ENCODE measurements around the gene TREH. TPM values are rescaled to one million over a fixed set of nuclear protein-coding genes. Genes with fewer than 3 reads are reported as not detected.
"Not testable (repeated sequence)": the region's sequence is repeated elsewhere in the genome, so short reads cannot be mapped to it uniquely, and the experiment has no call there.

The TREH gene
- total RNA-seq, 1 donor: not detected

DNA sequence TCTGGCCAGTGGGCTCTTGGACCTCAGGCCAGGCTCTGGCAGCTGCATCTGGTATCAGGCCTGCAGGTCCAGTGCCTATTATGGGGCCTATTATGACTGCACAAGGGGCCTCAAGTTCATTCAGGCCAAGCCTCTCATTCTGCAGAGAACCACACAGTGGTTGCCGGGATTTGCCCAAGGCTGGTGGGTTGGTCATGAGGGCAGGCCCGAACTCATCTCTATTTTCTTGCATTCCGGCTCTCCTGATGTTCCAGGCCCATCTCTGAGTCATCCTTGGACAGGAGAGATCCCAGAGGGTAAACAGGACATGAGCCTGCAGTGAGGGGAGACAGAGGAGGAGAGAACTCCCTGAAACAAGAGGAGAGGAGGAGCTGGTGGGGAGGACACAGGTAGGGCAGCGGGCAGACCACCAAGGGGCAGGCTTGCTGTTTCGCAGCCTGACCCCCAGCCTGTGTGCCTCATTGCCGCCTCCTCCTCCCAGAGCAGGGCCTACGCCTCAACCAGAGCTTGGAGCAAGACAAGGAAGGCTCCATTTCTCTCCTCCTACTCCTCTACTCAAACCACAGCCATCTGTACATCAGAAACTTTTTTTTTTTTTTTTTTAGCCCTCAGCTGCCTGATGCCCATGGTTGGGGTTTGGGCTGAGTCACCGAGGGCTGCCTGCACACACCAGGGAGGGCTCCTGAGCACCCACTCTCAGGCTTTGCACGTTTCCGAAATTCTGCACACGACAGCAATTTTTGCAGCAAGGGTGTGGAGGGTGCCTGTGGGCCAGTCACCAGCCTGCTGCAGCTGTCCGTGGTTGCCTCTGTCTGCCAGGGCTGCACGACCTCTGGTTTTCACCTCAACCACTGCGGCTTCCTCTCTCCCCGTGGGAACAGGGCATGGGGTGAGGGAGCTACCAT, 12.7 kb upstream of the TREH start:
- TF ChIP-seq, protein P1, sequence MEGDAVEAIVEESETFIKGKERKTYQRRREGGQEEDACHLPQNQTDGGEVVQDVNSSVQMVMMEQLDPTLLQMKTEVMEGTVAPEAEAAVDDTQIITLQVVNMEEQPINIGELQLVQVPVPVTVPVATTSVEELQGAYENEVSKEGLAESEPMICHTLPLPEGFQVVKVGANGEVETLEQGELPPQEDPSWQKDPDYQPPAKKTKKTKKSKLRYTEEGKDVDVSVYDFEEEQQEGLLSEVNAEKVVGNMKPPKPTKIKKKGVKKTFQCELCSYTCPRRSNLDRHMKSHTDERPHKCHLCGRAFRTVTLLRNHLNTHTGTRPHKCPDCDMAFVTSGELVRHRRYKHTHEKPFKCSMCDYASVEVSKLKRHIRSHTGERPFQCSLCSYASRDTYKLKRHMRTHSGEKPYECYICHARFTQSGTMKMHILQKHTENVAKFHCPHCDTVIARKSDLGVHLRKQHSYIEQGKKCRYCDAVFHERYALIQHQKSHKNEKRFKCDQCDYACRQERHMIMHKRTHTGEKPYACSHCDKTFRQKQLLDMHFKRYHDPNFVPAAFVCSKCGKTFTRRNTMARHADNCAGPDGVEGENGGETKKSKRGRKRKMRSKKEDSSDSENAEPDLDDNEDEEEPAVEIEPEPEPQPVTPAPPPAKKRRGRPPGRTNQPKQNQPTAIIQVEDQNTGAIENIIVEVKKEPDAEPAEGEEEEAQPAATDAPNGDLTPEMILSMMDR (IDR thresholded peaks at IDR 0.05; ENCODE audit: insufficient read depth, low read depth, low read length): no peak
- DNase-seq (ENCODE audit: low read depth): peak; percentile 56

DNA sequence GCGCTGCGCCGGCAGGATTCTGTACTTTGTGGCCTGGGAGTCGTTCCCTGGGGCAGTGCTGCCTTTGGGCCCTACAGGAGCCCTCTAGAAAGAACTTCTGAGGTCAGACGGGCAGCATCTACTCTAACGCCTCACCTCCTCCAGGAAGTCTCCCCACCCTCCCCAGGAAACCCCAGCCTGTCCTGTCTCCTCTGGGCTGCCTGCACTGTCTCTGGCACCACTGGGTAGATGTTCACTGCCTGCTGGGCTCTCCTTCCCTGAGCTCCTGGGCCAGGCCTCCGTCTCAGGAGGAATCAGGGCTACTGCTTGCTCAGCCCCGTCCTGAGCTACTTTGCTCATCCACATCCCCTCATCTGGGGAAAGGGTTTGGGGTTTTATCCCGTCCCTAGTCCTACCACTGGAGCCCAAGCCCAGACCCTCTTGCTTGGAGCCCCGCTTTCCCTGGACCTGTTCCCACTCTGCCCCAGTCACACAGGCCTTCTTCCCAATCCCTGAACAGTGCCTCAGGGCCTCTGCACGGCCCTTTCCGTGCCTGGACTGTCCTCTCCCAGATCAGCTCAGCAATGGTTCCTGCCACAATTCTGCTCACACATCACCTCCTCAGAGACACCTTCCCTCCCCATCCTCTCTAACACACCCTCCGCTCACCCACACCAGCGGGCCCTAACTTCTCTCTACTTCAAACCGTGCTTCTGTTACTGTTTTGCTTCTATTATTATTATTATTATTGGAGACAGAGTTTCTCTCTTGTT, 11.3 kb upstream of the TREH start:
- H3K4me3 ChIP-seq (ENCODE audit: low read depth, low read length): no peak overlapping the region
- TF ChIP-seq, protein P1 (IDR thresholded peaks at IDR 0.05; ENCODE audit: insufficient read depth, low read depth, low read length): no peak
- DNase-seq (ENCODE audit: low read depth): no peak

More for the DNA sequence above, 12.7 kb upstream of the TREH start:
- H3K4me3 ChIP-seq (ENCODE audit: low read depth, low read length): no peak overlapping the region

DNA sequence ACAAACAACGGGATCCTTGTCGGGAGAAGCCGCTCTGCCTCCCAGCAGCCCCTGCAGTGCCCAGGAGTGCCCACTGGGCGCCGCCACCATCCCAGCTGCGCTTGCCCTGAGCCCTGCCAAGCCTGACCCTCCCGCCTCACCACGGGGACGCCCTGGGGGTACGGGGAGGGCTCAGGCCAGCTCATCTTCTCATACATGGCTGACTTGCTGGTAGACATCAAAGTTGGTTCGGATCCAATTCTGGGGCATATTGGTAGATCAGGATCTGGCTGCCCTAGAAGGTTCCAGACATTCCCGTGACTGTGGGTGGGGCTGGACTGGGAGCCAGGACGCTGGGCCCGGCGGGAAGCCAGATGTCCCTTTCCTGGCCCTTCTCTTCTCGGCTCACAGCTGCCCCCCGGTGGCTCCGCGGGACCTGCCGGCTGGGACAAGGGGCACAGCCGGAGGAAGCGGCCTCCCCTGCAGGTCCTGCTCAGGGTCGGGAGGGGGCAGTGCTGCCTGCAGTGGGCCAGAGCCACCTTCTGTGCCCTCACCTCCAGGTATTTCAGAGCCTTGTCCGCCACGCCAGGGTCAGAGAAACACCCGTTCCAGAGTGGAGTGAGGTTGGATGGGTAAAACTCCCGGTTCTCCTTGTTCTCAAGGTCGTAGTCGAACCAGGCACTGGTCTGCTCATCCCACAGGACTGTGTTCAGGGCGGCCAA, 10.6 kb upstream of the TREH start:
- H3K4me3 ChIP-seq (ENCODE audit: low read depth, low read length): peak overlapping the region; percentile 55
- peak; percentile 82 for DNase-seq (ENCODE audit: low read depth)
- TF ChIP-seq, protein P1 (IDR thresholded peaks at IDR 0.05; ENCODE audit: insufficient read depth, low read depth, low read length): peak; percentile 83

DNA sequence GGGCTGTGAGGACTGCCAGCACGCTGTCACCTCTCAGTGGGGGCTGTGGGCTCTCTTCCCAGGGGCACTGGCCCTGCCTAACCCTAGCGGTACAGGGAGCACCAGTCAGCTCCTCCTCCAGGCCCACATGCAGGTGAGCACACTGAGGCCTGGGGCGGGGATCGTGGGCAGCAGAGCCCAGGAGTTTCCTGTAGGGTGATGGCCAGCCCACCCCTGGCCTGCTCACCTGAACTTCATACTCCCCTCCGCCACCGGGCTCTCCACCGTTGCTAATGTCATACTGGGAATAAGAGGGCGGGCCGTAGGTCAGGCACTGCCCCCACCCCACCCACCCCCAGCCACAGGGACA, 10.0 kb upstream of the TREH start:
- no peak overlapping the region for H3K4me3 ChIP-seq (ENCODE audit: low read depth, low read length)
- DNase-seq (ENCODE audit: low read depth): no peak
- TF ChIP-seq, protein P1 (IDR thresholded peaks at IDR 0.05; ENCODE audit: insufficient read depth, low read depth, low read length): no peak

DNA sequence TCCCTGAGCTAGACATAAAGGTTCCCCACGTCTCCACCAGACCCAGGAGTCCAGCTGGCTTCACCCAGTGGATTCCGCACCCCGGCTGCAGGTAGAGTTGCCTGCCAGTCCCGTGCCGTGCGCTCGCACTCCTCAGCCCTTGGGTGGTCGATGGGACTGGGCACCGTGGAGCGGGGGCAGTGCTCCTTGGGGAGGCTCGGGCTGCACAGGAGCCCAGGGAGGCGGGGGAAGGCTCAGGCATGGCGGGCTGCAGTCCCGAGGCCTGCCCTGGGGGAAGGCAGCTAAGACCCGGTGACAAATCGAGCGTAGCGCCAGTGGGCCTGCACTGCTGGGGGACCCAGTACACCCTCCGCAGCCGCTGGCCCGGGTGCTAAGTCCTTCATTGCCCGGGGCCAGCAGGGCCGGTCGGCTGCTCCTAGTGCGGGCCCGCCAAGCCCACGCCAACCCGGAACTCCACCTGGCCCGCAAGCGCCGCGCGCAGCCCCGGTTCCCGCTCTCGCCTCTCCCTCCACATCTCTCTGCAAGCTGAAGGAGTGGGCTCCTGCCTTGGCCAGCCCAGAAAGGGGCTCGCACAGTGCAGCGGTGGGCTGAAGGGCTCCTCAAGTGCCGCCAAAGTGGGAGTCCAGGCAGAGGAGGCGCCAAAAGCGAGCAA, 9.5 kb upstream of the TREH start:
- H3K4me3 ChIP-seq (ENCODE audit: low read depth, low read length): no peak overlapping the region
- TF ChIP-seq, protein P1 (IDR thresholded peaks at IDR 0.05; ENCODE audit: insufficient read depth, low read depth, low read length): no peak
- DNase-seq (ENCODE audit: low read depth): no peak

DNA sequence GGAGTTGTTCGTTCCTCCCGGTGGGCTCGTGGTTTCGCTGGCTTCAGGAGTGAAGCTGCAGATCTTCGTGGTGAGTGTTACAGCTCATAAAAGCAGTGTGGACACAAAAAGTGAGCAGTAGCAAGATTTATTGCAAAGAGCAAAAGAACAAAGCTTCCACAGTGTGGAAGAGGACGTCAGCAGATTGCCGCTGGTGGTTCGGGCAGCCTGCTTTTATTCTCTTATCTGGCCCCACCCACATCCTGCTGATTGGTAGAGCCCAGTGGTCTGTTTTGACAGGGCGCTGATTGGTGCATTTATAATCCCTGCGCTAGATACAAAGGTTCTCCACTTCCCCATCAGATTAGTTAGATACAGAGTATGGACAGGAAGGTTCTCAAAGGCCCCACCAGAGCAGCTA, 8.9 kb upstream of the TREH start:
- not testable (repeated sequence) for H3K4me3 ChIP-seq (ENCODE audit: low read depth, low read length); DNase-seq (ENCODE audit: low read depth)

Measured in fibroblast of villous mesenchyme (primary cell).